NT2/D1 (cell line): ENCODE measurements around the gene SLC9C2.

Source experiments
- SUZ12 ChIP-seq: IDR thresholded peaks from 2 replicates; pipeline ENCODE4 v1.6.1; 2011; ENCODE audit not compliant: insufficient read length, insufficient read depth; ENCODE audit errors: extremely low read depth
- YY1 ChIP-seq: IDR thresholded peaks from 2 replicates; pipeline ENCODE4 v1.6.1; 2011; ENCODE audit not compliant: insufficient read length, insufficient read depth
- ZNF274 ChIP-seq: IDR thresholded peaks from 2 replicates; pipeline ENCODE4 v1.6.1; 2011; ENCODE audit warnings: mild to moderate bottlenecking, low read depth, low read length

DNA sequence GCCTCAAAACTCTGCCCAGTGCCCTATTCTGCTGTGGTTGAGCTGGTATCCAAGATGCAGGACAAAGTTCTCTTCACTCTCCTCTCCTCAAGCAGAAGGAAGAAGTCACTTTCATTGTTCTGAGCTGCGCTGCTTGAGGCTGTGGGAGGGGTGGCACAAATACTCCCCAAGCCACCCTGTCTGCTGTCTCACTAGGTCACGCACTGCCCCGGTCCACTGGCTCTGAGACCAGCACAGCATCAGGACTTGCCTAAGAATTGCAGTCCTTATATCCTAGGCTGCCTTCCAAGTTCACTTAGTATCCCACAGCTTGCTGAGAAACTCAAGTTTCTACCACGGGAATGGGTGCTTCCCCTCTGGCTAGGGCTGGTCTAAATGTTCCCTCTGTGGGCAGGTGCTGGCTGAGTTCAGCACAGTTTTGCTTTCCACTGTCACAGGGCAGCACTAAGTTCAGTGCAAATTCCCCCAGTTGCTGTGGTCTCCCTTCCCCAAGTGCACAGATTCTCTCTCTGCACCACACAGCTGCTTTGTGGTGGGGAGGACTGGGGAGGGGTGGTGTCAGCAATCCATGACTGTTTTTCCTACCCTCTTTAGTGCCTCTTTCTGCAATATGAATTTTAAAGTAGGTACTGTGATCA, 32.4 kb downstream of the SLC9C2 start:
- TF ChIP-seq ZNF274 (no peak), YY1 (no peak), SUZ12 (no peak)
